ENCODE results near the gene DNAJB8. TPM values are rescaled to one million over a fixed set of nuclear protein-coding genes. Genes with fewer than 3 reads are reported as not detected.

Gene DNAJB8
- total RNA-seq, 1 experiment from 2014 or later, result not detected

DNA sequence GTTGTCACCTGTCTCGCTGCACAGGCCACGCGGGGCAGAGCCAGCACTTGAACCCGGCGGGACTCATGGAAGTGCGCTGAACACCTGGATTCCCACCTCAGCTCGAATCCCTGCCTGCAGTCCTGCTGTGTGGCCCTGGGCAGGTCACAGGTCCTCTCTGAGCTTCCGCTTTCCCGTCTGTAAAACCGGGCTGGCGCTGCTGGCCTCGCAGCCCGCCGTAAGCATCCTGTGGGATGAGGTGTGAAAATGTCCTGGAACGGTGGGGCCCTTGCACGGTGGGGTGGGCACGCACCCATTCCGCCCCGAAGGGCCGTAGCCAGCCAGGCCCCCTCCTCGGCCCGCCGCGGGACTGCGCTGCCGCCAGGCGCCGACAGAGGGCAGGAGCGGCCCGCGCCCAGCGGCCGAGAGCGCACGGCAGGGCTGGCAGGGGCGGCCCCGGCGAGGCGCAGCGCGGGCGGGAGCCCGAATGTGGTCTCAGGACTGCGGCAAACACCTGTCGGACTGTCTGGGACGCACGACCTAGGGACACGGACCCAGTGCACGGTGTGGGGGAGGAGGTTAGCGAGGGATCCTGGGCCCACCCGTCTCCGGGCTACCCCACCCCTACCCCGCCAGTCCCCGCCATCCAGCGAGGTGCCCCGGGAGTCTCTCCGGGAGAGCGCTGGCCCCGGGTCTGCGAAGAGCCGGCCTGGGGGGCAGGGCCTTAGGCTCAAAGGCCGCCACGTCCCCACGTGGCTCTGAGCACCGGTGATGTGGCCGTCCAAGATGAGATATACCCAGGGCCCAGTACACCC lies 40.4 kb downstream of the DNAJB8 start:
- H2AFZ ChIP-seq (ENCODE audit: low read length), result peak overlapping the region; percentile 50; the same call in 1 of the 2 replicates

DNA sequence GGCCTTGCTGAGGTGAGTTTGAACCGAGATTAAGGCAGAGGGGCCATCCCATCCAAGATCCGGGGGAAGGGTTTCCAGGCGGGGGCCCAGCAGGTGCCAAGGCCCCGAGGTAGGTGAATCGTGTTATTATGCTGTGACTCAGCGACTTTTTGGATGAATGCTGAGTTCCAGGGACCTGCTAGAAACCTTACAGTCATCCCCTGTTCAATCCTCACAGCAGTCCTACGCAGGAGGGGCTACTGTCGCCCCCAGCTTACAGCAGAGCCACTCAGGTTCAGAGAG lies 40.9 kb downstream of the DNAJB8 start:
- Histone ChIP-seq H3K9me2 (replicated peaks; ENCODE audit: low read length) (no peaks in the 10 kb centered on the region), H3K36me3 (ENCODE audit: low read depth, low read length) (no peaks in the 10 kb centered on the region), H3K9ac (ENCODE audit: low read length) (no peak overlapping the region), H3K27me3 (ENCODE audit: low read length) (no peaks in the 10 kb centered on the region), H3K4me1 (ENCODE audit: insufficient read depth, low read length) (peaks cover 20% of the 10 kb centered on the region; the same call in 1 of the 2 replicates), H3K27ac (ENCODE audit: low read length) (no peak overlapping the region), H3K79me2 (ENCODE audit: low read length) (no peaks in the 10 kb centered on the region), H2AFZ (ENCODE audit: low read length) (no peak overlapping the region; the same call in 1 of the 2 replicates), H3F3A (ENCODE audit: low read length, unreplicated experiment) (no peaks in the 10 kb centered on the region), H3K4me2 (ENCODE audit: low read length) (peak overlapping the region; percentile 75), H4K20me1 (ENCODE audit: low read length) (no peaks in the 10 kb centered on the region), H3K4me3 (ENCODE audit: low read length) (peak overlapping the region; percentile 38; the same call in 1 of the 2 replicates), H3K9me3 (ENCODE audit: low read length) (no peaks in the 10 kb centered on the region)
- ChIA-PET POLR2A (ENCODE audit: unreplicated experiment) (no interaction called here), CTCF (interaction anchor here (0.6 to 0.7 kb wide), 3 partner anchors 72 to 687 kb away, joined by 4 to 7 read pairs (median 4); no protein-coding TSS in a partner anchor)
- BruUV-seq (replicated peaks), result no TSS peak
- DNase-seq (no peak), ATAC-seq (no peak)
- intact Hi-C loops (cut with micrococcal nuclease), result loop anchor here (10.0 kb wide), 1 partner anchor 121 kb away; no protein-coding TSS in a partner anchor
- TF ChIP-seq, protein P1, sequence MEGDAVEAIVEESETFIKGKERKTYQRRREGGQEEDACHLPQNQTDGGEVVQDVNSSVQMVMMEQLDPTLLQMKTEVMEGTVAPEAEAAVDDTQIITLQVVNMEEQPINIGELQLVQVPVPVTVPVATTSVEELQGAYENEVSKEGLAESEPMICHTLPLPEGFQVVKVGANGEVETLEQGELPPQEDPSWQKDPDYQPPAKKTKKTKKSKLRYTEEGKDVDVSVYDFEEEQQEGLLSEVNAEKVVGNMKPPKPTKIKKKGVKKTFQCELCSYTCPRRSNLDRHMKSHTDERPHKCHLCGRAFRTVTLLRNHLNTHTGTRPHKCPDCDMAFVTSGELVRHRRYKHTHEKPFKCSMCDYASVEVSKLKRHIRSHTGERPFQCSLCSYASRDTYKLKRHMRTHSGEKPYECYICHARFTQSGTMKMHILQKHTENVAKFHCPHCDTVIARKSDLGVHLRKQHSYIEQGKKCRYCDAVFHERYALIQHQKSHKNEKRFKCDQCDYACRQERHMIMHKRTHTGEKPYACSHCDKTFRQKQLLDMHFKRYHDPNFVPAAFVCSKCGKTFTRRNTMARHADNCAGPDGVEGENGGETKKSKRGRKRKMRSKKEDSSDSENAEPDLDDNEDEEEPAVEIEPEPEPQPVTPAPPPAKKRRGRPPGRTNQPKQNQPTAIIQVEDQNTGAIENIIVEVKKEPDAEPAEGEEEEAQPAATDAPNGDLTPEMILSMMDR (conservative IDR thresholded peaks at IDR 0.05; ENCODE audit: low read depth, low read length), result no peak
- no peak for TF ChIP-seq EZH2phosphoT487 (IDR thresholded peaks at IDR 0.05; ENCODE audit: borderline replicate concordance, low read length)

More for the DNA sequence above, 40.4 kb downstream of the DNAJB8 start:
- intact Hi-C loops (cut with micrococcal nuclease), result loop anchor here (10.0 kb wide), 1 partner anchor 122 kb away; no protein-coding TSS in a partner anchor
- peak overlapping the region; percentile 47; the same call in 1 of the 2 replicates for H3K4me3 ChIP-seq (ENCODE audit: low read length)
- H3K36me3 ChIP-seq (ENCODE audit: low read depth, low read length), result no peaks in the 10 kb centered on the region
- no TSS peak for BruUV-seq (replicated peaks)
- H3K4me1 ChIP-seq (ENCODE audit: insufficient read depth, low read length), result peaks cover 20% of the 10 kb centered on the region; the same call in 1 of the 2 replicates
- no peaks in the 10 kb centered on the region for H3K79me2 ChIP-seq (ENCODE audit: low read length)
- no peaks in the 10 kb centered on the region for H3F3A ChIP-seq (ENCODE audit: low read length, unreplicated experiment)
- ChIA-PET CTCF (interaction anchor here (0.6 to 0.7 kb wide), 4 partner anchors 65 to 688 kb away, joined by 3 to 7 read pairs (median 4); no protein-coding TSS in a partner anchor), POLR2A (ENCODE audit: unreplicated experiment) (interaction anchor here (0.6 kb wide), 1 partner anchor 272 kb away, joined by 3 read pairs; no protein-coding TSS in a partner anchor)
- no peaks in the 10 kb centered on the region for H3K9me2 ChIP-seq (replicated peaks; ENCODE audit: low read length)
- peak; percentile 85 for ATAC-seq
- no peak overlapping the region for H3K27ac ChIP-seq (ENCODE audit: low read length)
- no peak overlapping the region for H3K9ac ChIP-seq (ENCODE audit: low read length)
- H3K4me2 ChIP-seq (ENCODE audit: low read length), result peak overlapping the region; percentile 75
- TF ChIP-seq, protein P1 (conservative IDR thresholded peaks at IDR 0.05; ENCODE audit: low read depth, low read length), result peak; percentile 61
- TF ChIP-seq EZH2 (IDR thresholded peaks at IDR 0.05; ENCODE audit: low read length, unreplicated experiment) (no peak), EZH2phosphoT487 (IDR thresholded peaks at IDR 0.05; ENCODE audit: borderline replicate concordance, low read length) (no peak)
- no peaks in the 10 kb centered on the region for H3K27me3 ChIP-seq (ENCODE audit: low read length)
- DNase-seq, result peak; percentile 56
- H4K20me1 ChIP-seq (ENCODE audit: low read length), result no peaks in the 10 kb centered on the region
- no peaks in the 10 kb centered on the region for H3K9me3 ChIP-seq (ENCODE audit: low read length)

Data from PC-3 (cell line).